ENCODE results near the gene RBKS. TPM values are rescaled to one million over a fixed set of nuclear protein-coding genes. Genes with fewer than 3 reads are reported as not detected.
A peak's percentile ranks its signal among the peaks of the same experiment; 100 is the strongest.

Gene RBKS
- total and polyA plus RNA-seq, 2 of the 8 experiments (the other 6 are each of a cell fraction or from before 2014, with no cell fraction given): 1.1 to 1.5 TPM

GRCh38 chr2:27807476-27807875 is 82.7 kb downstream of the RBKS start:
- no peak overlapping the region for H4K91ac ChIP-seq (replicated peaks; ENCODE audit: insufficient read length, low read length)
- H3K27ac ChIP-seq (ENCODE audit: low read depth, low read length): no peak overlapping the region
- no peak overlapping the region for H3K56ac ChIP-seq (replicated peaks; ENCODE audit: insufficient read length, low read depth, low read length)
- no peak overlapping the region for H3K18ac ChIP-seq (ENCODE audit: extremely low read depth, low read length)
- H3K23ac ChIP-seq (ENCODE audit: insufficient read length): no peak overlapping the region
- no peaks in the 10 kb centered on the region for H3K36me3 ChIP-seq (ENCODE audit: control insufficient read depth in 2 of 4, insufficient read depth in 4 of 4, low read length in 3 of 4)
- H4K20me1 ChIP-seq (replicated peaks in 1 of 2; ENCODE audit: control insufficient read depth in 1 of 2, insufficient read depth in 2 of 2, low read length in 2 of 2): no peaks in the 10 kb centered on the region
- H2AFZ ChIP-seq (ENCODE audit: low read length): no peak overlapping the region
- H4K5ac ChIP-seq (ENCODE audit: insufficient read length, low read depth, low read length): no peak overlapping the region
- CTCF ChIA-PET (ENCODE audit: partially characterized antibody): interaction anchor here (0.6 to 2.6 kb wide), 18 partner anchors 9 to 605 kb away, joined by 3 to 12 read pairs (median 3); no protein-coding TSS in a partner anchor
- WGBS, 2 experiments (ENCODE audit: extremely low coverage in 1 of 2, insufficient coverage in 1 of 2, insufficient read length in 1 of 2, insufficient replicate concordance in 2 of 2, low coverage in 1 of 2, low lambda C conversion rate in 2 of 2, missing lambda C conversion rate in 1 of 2): 62% methylated on average over 4 of the region's 4 CpGs; no CpG with 5 or more reads in 1 of the 2 experiments
- H3K9me3 ChIP-seq (ENCODE audit: insufficient read depth in 2 of 2, low read depth in 1 of 2, low read length in 1 of 2): no peaks in the 10 kb centered on the region
- no peaks in the 10 kb centered on the region for H3K4me1 ChIP-seq (replicated peaks in 1 of 4; ENCODE audit: control insufficient read depth in 3 of 4, insufficient read depth in 4 of 4, low read length in 3 of 4)
- H3K79me1 ChIP-seq (ENCODE audit: low read depth, low read length): no peaks in the 10 kb centered on the region
- TF ChIP-seq RAD21 (IDR thresholded peaks at IDR 0.05 in 1 of 2, conservative IDR thresholded peaks at IDR 0.05 in 1 of 2; ENCODE audit: low read depth in 2 of 2, low read length in 2 of 2) (peak; percentile 67 to 79), RXRA (IDR thresholded peaks at IDR 0.05; ENCODE audit: insufficient read depth, low read depth, low read length) (no peak), CTCF (IDR thresholded peaks at IDR 0.05; ENCODE audit: control extremely low read depth in 1 of 3, insufficient read depth in 1 of 3, low read depth in 1 of 3, low read length in 3 of 3) (peak; percentile 51 to 65 (median 61))
- POLR2A ChIA-PET (ENCODE audit: partially characterized antibody): no interaction called here
- H2BK120ac ChIP-seq (replicated peaks; ENCODE audit: low read depth, low read length): no peak overlapping the region
- H2AK5ac ChIP-seq (ENCODE audit: low read depth, low read length): no peak overlapping the region
- DNase-seq (ENCODE audit: low read depth in 1 of 2, low spot score in 2 of 2) (no peak), FAIRE-seq (no peak)
- peaks cover 0 to 1% (median 0%) of the 10 kb centered on the region in 4 experiments; a peak in 1 of 7 replicates for H3K27me3 ChIP-seq (replicated peaks in 1 of 4; ENCODE audit: control insufficient read depth in 3 of 4, extremely low read depth in 1 of 4, insufficient read depth in 3 of 4, low read length in 3 of 4)
- no peak overlapping the region for H3K4me2 ChIP-seq (ENCODE audit: insufficient read depth in 1 of 2, low read depth in 2 of 2, low read length in 2 of 2)
- no peak overlapping the region for H3K4me3 ChIP-seq (ENCODE audit: extremely low read depth in 1 of 4, insufficient read depth in 2 of 4, low read depth in 3 of 4, low read length in 4 of 4)
- no peak overlapping the region for H3K9ac ChIP-seq (replicated peaks in 1 of 4; ENCODE audit: extremely low read depth in 1 of 4, low read depth in 3 of 4, low read length in 3 of 4)
- H4K8ac ChIP-seq (ENCODE audit: extremely low read depth, insufficient read depth, low read length): no peak overlapping the region
- H3K14ac ChIP-seq (ENCODE audit: insufficient read length): no peak overlapping the region
- H3K79me2 ChIP-seq (ENCODE audit: control insufficient read depth in 1 of 2, insufficient read depth in 2 of 2, low read length in 2 of 2): no peaks in the 10 kb centered on the region
- no peaks in the 10 kb centered on the region for H3K23me2 ChIP-seq (ENCODE audit: low read depth, low read length)
- H2BK20ac ChIP-seq (ENCODE audit: low read length): no peak overlapping the region
- no peak overlapping the region for H3K4ac ChIP-seq (replicated peaks; ENCODE audit: insufficient read length, low read depth, low read length)
- no peak overlapping the region for H2BK12ac ChIP-seq (ENCODE audit: low read depth, low read length)
- H2BK15ac ChIP-seq (ENCODE audit: low read length): no peak overlapping the region
- H2BK5ac ChIP-seq (ENCODE audit: low read depth, low read length): no peak overlapping the region

All from H1 (cell line).